Measurements from ENCODE around the gene ALDH1A3.

Gene ALDH1A3

GRCh38 chr15:100919481-100920405 is 40.1 kb downstream of the ALDH1A3 start:
- Histone ChIP-seq H3K9ac (ENCODE audit: low read length) (peak overlapping the region; percentile 42), H3K27ac (ENCODE audit: low read depth, low read length) (no peak overlapping the region), H3K4me3 (ENCODE audit: low read depth, low read length) (peak overlapping the region; percentile 63)

GRCh38 chr15:100920516-100921135 is 41.0 kb downstream of the ALDH1A3 start:
- Histone ChIP-seq H3K9me3 (ENCODE audit: control insufficient read depth, insufficient read depth, low read depth, low read length) (no peaks in the 10 kb centered on the region), H3K4me1 (ENCODE audit: control insufficient read depth, insufficient read depth, low read length) (0 out of 2 replicates have a peak, but pooled peaks cover 3% of the 10 kb centered on the region), H3K9ac (ENCODE audit: low read length) (no peak overlapping the region), H3K27ac (ENCODE audit: low read depth, low read length) (no peak overlapping the region), H3K36me3 (ENCODE audit: control insufficient read depth, insufficient read depth, low read length) (no peaks in the 10 kb centered on the region), H3K4me3 (ENCODE audit: low read depth, low read length) (no peak overlapping the region), H3K27me3 (ENCODE audit: control insufficient read depth, insufficient read depth, low read length) (peaks cover 72% of the 10 kb centered on the region)

More at GRCh38 chr15:100919481-100920405, 40.1 kb downstream of the ALDH1A3 start:
- Histone ChIP-seq H3K27me3 (ENCODE audit: control insufficient read depth, insufficient read depth, low read length) (peaks cover 72% of the 10 kb centered on the region), H3K36me3 (ENCODE audit: control insufficient read depth, insufficient read depth, low read length) (no peaks in the 10 kb centered on the region), H3K4me1 (ENCODE audit: control insufficient read depth, insufficient read depth, low read length) (0 out of 2 replicates have a peak, but pooled peaks cover 3% of the 10 kb centered on the region), H3K9me3 (ENCODE audit: control insufficient read depth, insufficient read depth, low read depth, low read length) (no peaks in the 10 kb centered on the region)

- H3K27ac ChIP-seq (ENCODE audit: low read depth, low read length) = no peak overlapping the region
- 0 out of 2 replicates have a peak, but pooled peaks cover 3% of the 10 kb centered on the region for H3K4me1 ChIP-seq (ENCODE audit: control insufficient read depth, insufficient read depth, low read length)
- no peaks in the 10 kb centered on the region for H3K36me3 ChIP-seq (ENCODE audit: control insufficient read depth, insufficient read depth, low read length)
- no peak overlapping the region for H3K9ac ChIP-seq (ENCODE audit: low read length)
- no peak overlapping the region for H3K4me3 ChIP-seq (ENCODE audit: low read depth, low read length)
- H3K27me3 ChIP-seq (ENCODE audit: control insufficient read depth, insufficient read depth, low read length) = peaks cover 64% of the 10 kb centered on the region
- no peaks in the 10 kb centered on the region for H3K9me3 ChIP-seq (ENCODE audit: control insufficient read depth, insufficient read depth, low read depth, low read length)
These were observed 42.8 kb downstream of the ALDH1A3 start for GRCh38 chr15:100922192-100923040.

GRCh38 chr15:100923076-100923475 is 43.4 kb downstream of the ALDH1A3 start:
- Histone ChIP-seq H3K4me1 (ENCODE audit: control insufficient read depth, insufficient read depth, low read length) (0 out of 2 replicates have a peak, but pooled peaks cover 3% of the 10 kb centered on the region), H3K4me3 (ENCODE audit: low read depth, low read length) (no peak overlapping the region), H3K9ac (ENCODE audit: low read length) (no peak overlapping the region), H3K36me3 (ENCODE audit: control insufficient read depth, insufficient read depth, low read length) (no peaks in the 10 kb centered on the region), H3K9me3 (ENCODE audit: control insufficient read depth, insufficient read depth, low read depth, low read length) (no peaks in the 10 kb centered on the region), H3K27me3 (ENCODE audit: control insufficient read depth, insufficient read depth, low read length) (peaks cover 57% of the 10 kb centered on the region), H3K27ac (ENCODE audit: low read depth, low read length) (no peak overlapping the region)

- H3K9me3 ChIP-seq (ENCODE audit: control insufficient read depth, insufficient read depth, low read depth, low read length) = no peaks in the 10 kb centered on the region
- no peak overlapping the region for H3K9ac ChIP-seq (ENCODE audit: low read length)
- H3K4me1 ChIP-seq (ENCODE audit: control insufficient read depth, insufficient read depth, low read length) = peaks cover 6% of the 10 kb centered on the region; the same call in 1 of the 2 replicates
- H3K4me3 ChIP-seq (ENCODE audit: low read depth, low read length) = no peak overlapping the region
- H3K27ac ChIP-seq (ENCODE audit: low read depth, low read length) = no peak overlapping the region
- no peaks in the 10 kb centered on the region for H3K36me3 ChIP-seq (ENCODE audit: control insufficient read depth, insufficient read depth, low read length)
- peaks cover 49% of the 10 kb centered on the region for H3K27me3 ChIP-seq (ENCODE audit: control insufficient read depth, insufficient read depth, low read length)
These were observed 44.3 kb downstream of the ALDH1A3 start for GRCh38 chr15:100923902-100924301.

- peaks cover 46% of the 10 kb centered on the region for H3K27me3 ChIP-seq (ENCODE audit: control insufficient read depth, insufficient read depth, low read length)
- no peak overlapping the region for H3K27ac ChIP-seq (ENCODE audit: low read depth, low read length)
- no peaks in the 10 kb centered on the region for H3K36me3 ChIP-seq (ENCODE audit: control insufficient read depth, insufficient read depth, low read length)
- H3K9ac ChIP-seq (ENCODE audit: low read length) = no peak overlapping the region
- peaks cover 11% of the 10 kb centered on the region; the same call in 1 of the 2 replicates for H3K4me1 ChIP-seq (ENCODE audit: control insufficient read depth, insufficient read depth, low read length)
- no peak overlapping the region for H3K4me3 ChIP-seq (ENCODE audit: low read depth, low read length)
- no peaks in the 10 kb centered on the region for H3K9me3 ChIP-seq (ENCODE audit: control insufficient read depth, insufficient read depth, low read depth, low read length)
These were observed 44.8 kb downstream of the ALDH1A3 start for GRCh38 chr15:100924436-100924835.

GRCh38 chr15:100925480-100925879 is 45.8 kb downstream of the ALDH1A3 start:
- Histone ChIP-seq H3K9me3 (ENCODE audit: control insufficient read depth, insufficient read depth, low read depth, low read length) (no peaks in the 10 kb centered on the region), H3K27me3 (ENCODE audit: control insufficient read depth, insufficient read depth, low read length) (peaks cover 36% of the 10 kb centered on the region), H3K4me3 (ENCODE audit: low read depth, low read length) (no peak overlapping the region), H3K36me3 (ENCODE audit: control insufficient read depth, insufficient read depth, low read length) (no peaks in the 10 kb centered on the region), H3K9ac (ENCODE audit: low read length) (no peak overlapping the region), H3K27ac (ENCODE audit: low read depth, low read length) (no peak overlapping the region), H3K4me1 (ENCODE audit: control insufficient read depth, insufficient read depth, low read length) (peaks cover 13% of the 10 kb centered on the region; the same call in 1 of the 2 replicates)

GRCh38 chr15:100926258-100926657 is 46.6 kb downstream of the ALDH1A3 start:
- Histone ChIP-seq H3K36me3 (ENCODE audit: control insufficient read depth, insufficient read depth, low read length) (no peaks in the 10 kb centered on the region), H3K9ac (ENCODE audit: low read length) (no peak overlapping the region), H3K4me1 (ENCODE audit: control insufficient read depth, insufficient read depth, low read length) (peaks cover 13% of the 10 kb centered on the region; the same call in 1 of the 2 replicates), H3K27ac (ENCODE audit: low read depth, low read length) (no peak overlapping the region), H3K9me3 (ENCODE audit: control insufficient read depth, insufficient read depth, low read depth, low read length) (no peaks in the 10 kb centered on the region), H3K4me3 (ENCODE audit: low read depth, low read length) (no peak overlapping the region), H3K27me3 (ENCODE audit: control insufficient read depth, insufficient read depth, low read length) (peaks cover 28% of the 10 kb centered on the region)

GRCh38 chr15:100926971-100927756 is 47.5 kb downstream of the ALDH1A3 start:
- Histone ChIP-seq H3K9ac (ENCODE audit: low read length) (no peak overlapping the region), H3K27ac (ENCODE audit: low read depth, low read length) (no peak overlapping the region), H3K27me3 (ENCODE audit: control insufficient read depth, insufficient read depth, low read length) (peaks cover 19% of the 10 kb centered on the region), H3K4me1 (ENCODE audit: control insufficient read depth, insufficient read depth, low read length) (peaks cover 13% of the 10 kb centered on the region; the same call in 1 of the 2 replicates), H3K36me3 (ENCODE audit: control insufficient read depth, insufficient read depth, low read length) (no peaks in the 10 kb centered on the region), H3K9me3 (ENCODE audit: control insufficient read depth, insufficient read depth, low read depth, low read length) (no peaks in the 10 kb centered on the region), H3K4me3 (ENCODE audit: low read depth, low read length) (no peak overlapping the region)
